ENCODE results near the gene RBP7.

GRCh38 chr1:10031461-10031860, 34.4 kb downstream of the RBP7 start:
- TF ChIP-seq, protein P1, sequence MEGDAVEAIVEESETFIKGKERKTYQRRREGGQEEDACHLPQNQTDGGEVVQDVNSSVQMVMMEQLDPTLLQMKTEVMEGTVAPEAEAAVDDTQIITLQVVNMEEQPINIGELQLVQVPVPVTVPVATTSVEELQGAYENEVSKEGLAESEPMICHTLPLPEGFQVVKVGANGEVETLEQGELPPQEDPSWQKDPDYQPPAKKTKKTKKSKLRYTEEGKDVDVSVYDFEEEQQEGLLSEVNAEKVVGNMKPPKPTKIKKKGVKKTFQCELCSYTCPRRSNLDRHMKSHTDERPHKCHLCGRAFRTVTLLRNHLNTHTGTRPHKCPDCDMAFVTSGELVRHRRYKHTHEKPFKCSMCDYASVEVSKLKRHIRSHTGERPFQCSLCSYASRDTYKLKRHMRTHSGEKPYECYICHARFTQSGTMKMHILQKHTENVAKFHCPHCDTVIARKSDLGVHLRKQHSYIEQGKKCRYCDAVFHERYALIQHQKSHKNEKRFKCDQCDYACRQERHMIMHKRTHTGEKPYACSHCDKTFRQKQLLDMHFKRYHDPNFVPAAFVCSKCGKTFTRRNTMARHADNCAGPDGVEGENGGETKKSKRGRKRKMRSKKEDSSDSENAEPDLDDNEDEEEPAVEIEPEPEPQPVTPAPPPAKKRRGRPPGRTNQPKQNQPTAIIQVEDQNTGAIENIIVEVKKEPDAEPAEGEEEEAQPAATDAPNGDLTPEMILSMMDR (conservative IDR thresholded peaks at IDR 0.05; ENCODE audit: low read depth, low read length), result no peak
- no peak for TF ChIP-seq EZH2 (IDR thresholded peaks at IDR 0.05; ENCODE audit: low read length, unreplicated experiment)
